Bronchial epithelial cell (primary cell): ENCODE results near the gene IL10. TPM values are rescaled to one million over a fixed set of nuclear protein-coding genes. Genes with fewer than 3 reads are reported as not detected.

Source experiments
- DNase-seq: peaks from one replicate; pipeline ENCODE4 v3.0.0-alpha.2; 2010; ENCODE audit warnings: low read depth
- FAIRE-seq: peaks from 2 replicates; lab custom pipeline; 2011; peaks lifted over from hg19 to GRCh38; lab: Jason Lieb, UNC
- H3K27me3 ChIP-seq: 2 replicates; pipeline ENCODE4 v1.5.1; 2011; ENCODE audit warnings: low read length; ENCODE audit not compliant: control insufficient read depth, insufficient read depth
- H3K36me3 ChIP-seq: 2 replicates; pipeline ENCODE4 v1.5.1; 2011; ENCODE audit warnings: low read length; ENCODE audit not compliant: control insufficient read depth, insufficient read depth
- H3K4me3 ChIP-seq: 2 replicates; pipeline ENCODE4 v1.5.1; 2011; ENCODE audit warnings: mild to moderate bottlenecking, low read depth, low read length, control low read depth
- total RNA-seq: library from RNA; depleted of rRNA; stranded (reverse); fragments of >200 nt; gene quantifications from 2 replicates; pipeline ENCODE4 v1.2.1, GENCODE V29; 2014
- TF ChIP-seq, protein P1 (sequence below): IDR thresholded peaks from 2 replicates; pipeline ENCODE4 v1.5.1; 2011; ENCODE audit warnings: mild to moderate bottlenecking, moderate library complexity, low read length, control low read depth, inconsistent platforms; ENCODE audit not compliant: insufficient read depth, severe bottlenecking

IL10 gene
- total RNA-seq, 1 donor from 2014 or later: not detected

DNA sequence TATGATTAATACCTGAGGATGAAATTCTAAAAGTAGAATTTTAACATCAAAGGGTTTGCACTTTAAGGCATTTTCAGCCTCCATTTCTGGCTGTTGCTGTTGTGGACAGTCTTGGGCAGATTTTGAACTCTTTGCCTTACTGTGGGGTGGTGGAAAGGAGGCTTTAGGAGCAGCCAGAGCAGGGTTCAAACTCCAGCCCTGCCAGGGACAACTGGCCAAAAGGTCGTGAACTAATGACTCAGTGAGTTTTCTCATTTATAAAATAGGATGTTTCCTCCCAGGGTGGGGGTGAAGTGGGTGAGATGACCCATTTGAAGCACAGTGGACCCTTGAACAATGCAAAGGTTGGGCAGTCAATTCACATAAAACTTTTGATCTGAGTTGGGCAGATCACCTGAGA, 50.8 kb downstream of the IL10 start:
- TF ChIP-seq, protein P1, sequence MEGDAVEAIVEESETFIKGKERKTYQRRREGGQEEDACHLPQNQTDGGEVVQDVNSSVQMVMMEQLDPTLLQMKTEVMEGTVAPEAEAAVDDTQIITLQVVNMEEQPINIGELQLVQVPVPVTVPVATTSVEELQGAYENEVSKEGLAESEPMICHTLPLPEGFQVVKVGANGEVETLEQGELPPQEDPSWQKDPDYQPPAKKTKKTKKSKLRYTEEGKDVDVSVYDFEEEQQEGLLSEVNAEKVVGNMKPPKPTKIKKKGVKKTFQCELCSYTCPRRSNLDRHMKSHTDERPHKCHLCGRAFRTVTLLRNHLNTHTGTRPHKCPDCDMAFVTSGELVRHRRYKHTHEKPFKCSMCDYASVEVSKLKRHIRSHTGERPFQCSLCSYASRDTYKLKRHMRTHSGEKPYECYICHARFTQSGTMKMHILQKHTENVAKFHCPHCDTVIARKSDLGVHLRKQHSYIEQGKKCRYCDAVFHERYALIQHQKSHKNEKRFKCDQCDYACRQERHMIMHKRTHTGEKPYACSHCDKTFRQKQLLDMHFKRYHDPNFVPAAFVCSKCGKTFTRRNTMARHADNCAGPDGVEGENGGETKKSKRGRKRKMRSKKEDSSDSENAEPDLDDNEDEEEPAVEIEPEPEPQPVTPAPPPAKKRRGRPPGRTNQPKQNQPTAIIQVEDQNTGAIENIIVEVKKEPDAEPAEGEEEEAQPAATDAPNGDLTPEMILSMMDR: no peak
- Histone ChIP-seq H3K27me3 (no peaks in the 10 kb centered on the region), H3K36me3 (no peaks in the 10 kb centered on the region), H3K4me3 (no peak overlapping the region)
- no peak for FAIRE-seq
- DNase-seq: no peak

DNA sequence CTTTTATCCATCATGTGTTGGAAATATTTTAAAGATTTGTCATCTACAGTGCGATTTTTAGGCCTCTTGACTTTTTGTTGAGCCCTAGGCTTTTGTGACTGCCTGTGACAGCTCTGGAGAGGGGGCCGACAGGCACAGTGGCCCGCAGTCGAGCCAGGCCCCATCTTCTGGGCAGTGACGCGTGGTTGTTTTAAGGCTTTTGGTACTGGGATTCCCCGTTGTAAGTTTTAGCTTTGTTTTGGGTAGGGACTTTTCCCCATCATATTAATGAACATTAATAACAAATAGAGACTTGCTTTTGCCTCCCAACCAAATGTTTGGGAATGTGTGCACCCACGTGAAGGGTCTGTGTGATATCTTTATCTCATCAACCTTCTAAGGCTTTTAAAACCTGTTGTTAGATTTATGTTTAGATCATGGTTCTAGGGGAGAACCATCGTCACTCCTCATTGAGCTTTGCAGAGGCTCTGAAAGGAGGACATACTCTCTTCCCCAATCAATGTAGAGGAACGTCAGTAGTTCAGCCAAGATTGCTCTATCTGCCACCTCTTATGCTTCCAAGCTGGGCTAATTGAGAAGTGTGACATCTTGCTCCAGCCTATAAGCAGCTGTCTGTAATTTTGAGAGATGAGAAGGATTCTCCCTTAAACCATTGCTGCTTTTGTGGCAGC, 53.0 kb downstream of the IL10 start:
- TF ChIP-seq, protein P1: no peak
- H3K27me3 ChIP-seq: no peaks in the 10 kb centered on the region
- H3K36me3 ChIP-seq: no peaks in the 10 kb centered on the region
- DNase-seq (no peak), FAIRE-seq (no peak)
- H3K4me3 ChIP-seq: no peak overlapping the region

DNA sequence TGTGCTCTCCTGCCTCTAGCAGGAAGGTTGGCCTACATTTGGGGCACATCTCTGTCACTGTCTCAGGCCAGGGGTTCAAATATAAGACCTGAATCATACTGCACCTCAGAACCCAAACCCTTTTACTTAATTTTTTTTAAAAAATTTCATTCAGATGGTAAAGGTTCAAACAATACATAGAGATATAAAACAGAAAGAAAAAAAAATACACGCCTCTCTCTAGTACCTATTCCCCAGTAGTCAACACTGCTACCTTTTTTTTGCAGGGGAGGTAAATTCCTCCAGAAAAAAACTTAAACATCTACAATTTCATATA, 54.7 kb downstream of the IL10 start:
- no peak for FAIRE-seq
- TF ChIP-seq, protein P1: no peak
- Histone ChIP-seq H3K27me3 (no peaks in the 10 kb centered on the region), H3K4me3 (no peak overlapping the region), H3K36me3 (no peaks in the 10 kb centered on the region)
- no peak for DNase-seq

Other genes starting within 250 kb of the IL10 start
- 52.0 and 56.1 TPM in 2 replicates for gene EIF2D, start 160.0 kb downstream of the IL10 start, total RNA-seq
- gene DYRK3, start 137.0 kb downstream of the IL10 start, total RNA-seq: 51.0 and 58.2 TPM in 2 replicates
- 23.2 and 33.2 TPM in 2 replicates for gene MAPKAPK2, start 87.6 kb downstream of the IL10 start, total RNA-seq
- 0.13 TPM in 1 of 2 replicates, not detected in the other for gene IL19, start 1.7 kb downstream of the IL10 start, total RNA-seq
- gene IL20, start 93.1 kb upstream of the IL10 start, total RNA-seq: 0.53 TPM in 1 of 2 replicates, not detected in the other
- gene IL24, start 124.9 kb upstream of the IL10 start, total RNA-seq: 0.13 and 0.26 TPM in 2 replicates
- gene FCMR, start 149.4 kb upstream of the IL10 start, total RNA-seq: 0.38 TPM in 1 of 2 replicates, not detected in the other
- gene PIGR, start 174.0 kb upstream of the IL10 start, total RNA-seq: under 0.01 and 0.51 TPM in 2 replicates
- gene FCAMR, start 198.0 kb upstream of the IL10 start, total RNA-seq: not detected in 2 replicates